Tibial nerve (tissue), 4 donors: ENCODE results near the gene FBXW11. TPM values are rescaled to one million over a fixed set of nuclear protein-coding genes. Genes with fewer than 3 reads are reported as not detected.
A peak's percentile ranks its signal among the peaks of the same experiment; 100 is the strongest.

Experiments used
- DNase-seq, 2 donors: peaks; one replicate each; pipeline ENCODE4 v3.0.0-alpha.2; 2019; ENCODE audit warnings: low spot score in 2 of 2
- H3K27ac ChIP-seq, 4 donors: fragments of 200-600 bp; sonication (generic) in 3 of 4; one replicate each; pipeline ENCODE4 v1.5.1; 2017 to 2019; ENCODE audit warnings: mild to moderate bottlenecking in 1 of 4
- H3K27me3 ChIP-seq, 2 donors: fragments of 200-600 bp; sonication (generic) in 1 of 2; one replicate each; pipeline versions ENCODE4 v1.5.1 to v1.6.0; 2017 to 2019
- H3K36me3 ChIP-seq, 3 donors: fragments of 200-600 bp; sonication (generic); one replicate each; pipeline ENCODE4 v1.5.1; 2018 to 2019
- H3K4me1 ChIP-seq, 4 donors: fragments of 200-600 bp; sonication (generic) in 3 of 4; one replicate each; pipeline ENCODE4 v1.5.1; 2017 to 2019
- H3K4me3 ChIP-seq, 4 donors: fragments of 200-600 bp; sonication (generic) in 3 of 4; one replicate each; pipeline ENCODE4 v1.5.1; 2017 to 2019; ENCODE audit warnings: mild to moderate bottlenecking in 1 of 4, moderate library complexity in 1 of 4
- H3K9me3 ChIP-seq, 4 donors: fragments of 200-600 bp; sonication (generic) in 3 of 4; one replicate each; pipeline ENCODE4 v1.5.1; 2017 to 2019
- EP300 ChIP-seq, 2 donors: sonication (generic); formaldehyde crosslinking; IDR thresholded peaks; one replicate each; pipeline ENCODE4 v1.6.1; 2017; ENCODE audit warnings: antibody characterized with exemption in 2 of 2, mild to moderate bottlenecking in 1 of 2
- POLR2A ChIP-seq, 2 donors: fragments of 450-650 bp; IDR thresholded peaks; one replicate each; pipeline ENCODE4 v1.6.1; 2017; ENCODE audit warnings: antibody characterized with exemption in 2 of 2, mild to moderate bottlenecking in 2 of 2, moderate library complexity in 2 of 2
- WGBS, 2 donors: methylation state at CpG; one replicate each; pipeline ENCODE4 v1.1.5; 2018; 5-methylcytosine and 5-hydroxymethylcytosine counted together
- total RNA-seq, 4 donors: library from RNA; depleted of rRNA; stranded (reverse); fragments of >200 nt; gene quantifications; one replicate each; pipeline ENCODE4 v1.1.0, GENCODE V29; 2016
- TF ChIP-seq, protein P1 (sequence below), 5 experiments: fragments of 200-600 bp in 3 of 5; fragments of 450-650 bp in 2 of 5; sonication (generic) in 3 of 5; IDR thresholded peaks; one replicate each; pipeline ENCODE4 v1.5.1; 2016 to 2019; ENCODE audit warnings: antibody characterized with exemption in 5 of 5, mild to moderate bottlenecking in 3 of 5, moderate library complexity in 2 of 5

FBXW11 gene
- total RNA-seq, 4 donors from 2014 or later: 49.2 to 96.4 (median 73.4) TPM

DNA sequence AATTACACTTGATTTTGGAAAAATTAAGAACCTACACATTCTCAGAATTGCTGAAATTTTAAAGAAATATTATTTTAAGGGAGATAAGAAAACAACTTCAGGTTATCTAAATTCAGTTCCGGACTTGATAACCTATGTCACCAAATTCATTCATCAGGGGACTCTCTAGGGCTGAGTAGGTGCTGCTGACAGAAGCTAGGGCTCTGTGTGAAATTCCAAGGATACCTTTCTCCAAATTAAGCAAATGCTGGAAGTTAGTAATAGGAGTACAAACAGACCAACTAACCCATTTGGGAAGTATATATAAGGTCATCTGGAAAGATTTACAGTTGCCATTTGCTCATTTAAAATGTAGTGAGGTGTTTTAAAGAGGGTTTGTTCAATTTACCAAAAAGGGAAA lies 136.5 kb downstream of the FBXW11 start:
- TF ChIP-seq, protein P1, sequence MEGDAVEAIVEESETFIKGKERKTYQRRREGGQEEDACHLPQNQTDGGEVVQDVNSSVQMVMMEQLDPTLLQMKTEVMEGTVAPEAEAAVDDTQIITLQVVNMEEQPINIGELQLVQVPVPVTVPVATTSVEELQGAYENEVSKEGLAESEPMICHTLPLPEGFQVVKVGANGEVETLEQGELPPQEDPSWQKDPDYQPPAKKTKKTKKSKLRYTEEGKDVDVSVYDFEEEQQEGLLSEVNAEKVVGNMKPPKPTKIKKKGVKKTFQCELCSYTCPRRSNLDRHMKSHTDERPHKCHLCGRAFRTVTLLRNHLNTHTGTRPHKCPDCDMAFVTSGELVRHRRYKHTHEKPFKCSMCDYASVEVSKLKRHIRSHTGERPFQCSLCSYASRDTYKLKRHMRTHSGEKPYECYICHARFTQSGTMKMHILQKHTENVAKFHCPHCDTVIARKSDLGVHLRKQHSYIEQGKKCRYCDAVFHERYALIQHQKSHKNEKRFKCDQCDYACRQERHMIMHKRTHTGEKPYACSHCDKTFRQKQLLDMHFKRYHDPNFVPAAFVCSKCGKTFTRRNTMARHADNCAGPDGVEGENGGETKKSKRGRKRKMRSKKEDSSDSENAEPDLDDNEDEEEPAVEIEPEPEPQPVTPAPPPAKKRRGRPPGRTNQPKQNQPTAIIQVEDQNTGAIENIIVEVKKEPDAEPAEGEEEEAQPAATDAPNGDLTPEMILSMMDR (IDR thresholded peaks at IDR 0.05): no peak
- TF ChIP-seq EP300 (IDR thresholded peaks at IDR 0.05) (no peak), POLR2A (IDR thresholded peaks at IDR 0.05) (no peak)
- Histone ChIP-seq H3K4me3 (no peak overlapping the region), H3K27ac (no peak overlapping the region), H3K9me3 (no peaks in the 10 kb centered on the region), H3K36me3 (peaks cover 0 to 56% (median under 1%) of the 10 kb centered on the region in 3 donors), H3K27me3 (no peaks in the 10 kb centered on the region), H3K4me1 (peaks cover 0 to 9% (median 0%) of the 10 kb centered on the region in 4 donors)
- 69 to 79% methylated on average over 1 of the region's 1 CpG for WGBS, 2 donors
- no peak for DNase-seq

DNA sequence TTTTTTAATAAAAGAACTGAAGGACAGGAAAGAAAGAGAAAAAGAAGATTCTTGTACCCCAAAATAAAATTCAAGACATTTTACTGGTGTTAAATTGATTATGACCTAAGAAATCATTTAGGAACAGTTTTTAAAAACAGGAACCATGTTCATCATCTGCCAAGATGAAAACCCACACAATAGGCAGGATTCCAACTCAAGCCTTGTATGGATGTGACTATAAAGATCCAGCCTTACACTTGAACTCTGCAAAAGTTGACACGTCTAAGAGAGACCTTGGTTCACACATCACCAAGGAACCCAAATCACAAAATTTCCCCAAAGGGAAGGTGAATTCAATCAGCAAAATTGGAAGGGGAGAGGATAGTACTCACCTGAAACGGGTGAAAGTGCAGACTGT lies 138.2 kb downstream of the FBXW11 start:
- 56 to 70% methylated on average over 2 of the region's 2 CpGs for WGBS, 2 donors
- H3K9me3 ChIP-seq: no peaks in the 10 kb centered on the region
- H3K27me3 ChIP-seq: no peaks in the 10 kb centered on the region
- peaks cover 0 to 50% (median 0%) of the 10 kb centered on the region in 3 donors for H3K36me3 ChIP-seq
- no peak overlapping the region for H3K27ac ChIP-seq
- no peak overlapping the region for H3K4me3 ChIP-seq
- no peak for TF ChIP-seq POLR2A (IDR thresholded peaks at IDR 0.05)
- DNase-seq: no peak
- peaks cover 0 to 26% (median 5%) of the 10 kb centered on the region in 4 donors for H3K4me1 ChIP-seq

DNA sequence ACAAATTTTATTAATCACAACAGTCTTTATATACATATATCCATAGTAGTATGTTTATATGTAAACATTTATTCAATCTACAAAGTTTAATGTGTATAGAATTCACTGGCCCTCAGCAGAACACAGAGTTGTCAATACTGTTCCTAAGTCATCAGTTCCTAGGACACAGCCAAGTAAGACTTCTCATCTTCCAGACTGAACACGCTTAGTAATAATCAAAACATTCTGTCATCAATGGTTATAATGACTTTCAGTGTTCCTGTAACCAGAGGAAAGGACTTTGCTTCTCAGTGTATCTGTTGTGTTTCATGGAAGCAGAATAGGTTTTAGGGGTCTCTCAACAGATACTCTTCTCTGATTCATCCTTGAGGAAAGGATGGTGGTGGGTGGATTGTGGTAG lies 138.7 kb downstream of the FBXW11 start:
- 33 to 48% methylated on average over 1 of the region's 1 CpG for WGBS, 2 donors
- DNase-seq: no peak
- Histone ChIP-seq H3K27ac (no peak overlapping the region), H3K36me3 (peaks cover 0 to 48% (median 0%) of the 10 kb centered on the region in 3 donors), H3K27me3 (no peaks in the 10 kb centered on the region), H3K4me3 (no peak overlapping the region), H3K4me1 (peaks cover 0 to 29% (median 5%) of the 10 kb centered on the region in 4 donors), H3K9me3 (no peaks in the 10 kb centered on the region)
- TF ChIP-seq EP300 (IDR thresholded peaks at IDR 0.05): no peak
- TF ChIP-seq POLR2A (IDR thresholded peaks at IDR 0.05): no peak
- TF ChIP-seq, protein P1 (IDR thresholded peaks at IDR 0.05): no peak

DNA sequence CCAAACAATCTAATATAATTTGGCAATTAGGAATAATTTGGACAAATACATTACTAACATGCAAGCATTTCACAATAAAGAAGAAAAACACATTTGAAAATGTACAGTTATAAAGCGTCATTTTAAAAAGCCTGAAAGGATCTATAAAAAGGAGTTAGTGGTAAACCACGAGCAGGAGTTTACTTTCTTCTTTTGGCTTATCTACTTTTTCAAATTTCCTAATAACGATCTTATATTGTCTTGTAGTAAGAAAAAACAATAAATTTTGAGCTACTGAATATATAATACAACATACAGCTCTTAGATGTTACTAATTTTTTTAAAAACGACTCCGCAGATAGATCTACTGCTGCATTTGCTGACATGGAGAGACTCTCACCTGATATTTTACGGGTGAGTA lies 141.0 kb downstream of the FBXW11 start:
- 87 to 88% methylated on average over 6 of the region's 6 CpGs for WGBS, 2 donors
- H3K36me3 ChIP-seq: peaks cover 0 to 36% (median 0%) of the 10 kb centered on the region in 3 donors
- H3K4me3 ChIP-seq: no peak overlapping the region
- H3K9me3 ChIP-seq: no peaks in the 10 kb centered on the region
- DNase-seq: no peak
- H3K27ac ChIP-seq: no peak overlapping the region
- peaks cover 0 to 44% (median 5%) of the 10 kb centered on the region in 4 donors for H3K4me1 ChIP-seq
- H3K27me3 ChIP-seq: no peaks in the 10 kb centered on the region
- TF ChIP-seq POLR2A (IDR thresholded peaks at IDR 0.05) (no peak), EP300 (IDR thresholded peaks at IDR 0.05) (no peak)
- TF ChIP-seq, protein P1 (IDR thresholded peaks at IDR 0.05): no peak

DNA sequence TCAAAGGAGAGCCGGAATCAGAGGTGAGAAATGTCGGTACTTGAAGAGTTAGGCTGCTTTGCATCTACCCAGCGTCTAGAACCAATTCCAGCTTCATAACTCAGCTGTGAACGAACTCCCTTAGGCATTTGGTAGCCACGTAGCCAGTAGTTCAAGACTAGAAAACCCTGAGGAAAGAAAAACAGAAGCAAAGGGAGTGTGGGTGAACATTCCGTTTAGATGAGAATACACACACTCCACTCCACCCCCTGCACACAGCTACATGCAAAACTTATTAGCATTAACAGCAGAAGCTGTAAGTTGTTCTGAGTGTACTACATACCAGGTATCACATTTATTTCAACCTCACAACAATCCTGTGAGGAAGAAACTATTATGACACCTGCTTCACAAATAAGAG lies 142.5 kb downstream of the FBXW11 start:
- no peaks in the 10 kb centered on the region for H3K27me3 ChIP-seq
- H3K36me3 ChIP-seq: peaks cover 0 to 31% (median 0%) of the 10 kb centered on the region in 3 donors
- peak overlapping the region in 2 of 4 donors; percentile 57 to 66 for H3K27ac ChIP-seq
- 38% methylated on average over 6 of the region's 6 CpGs for WGBS, 2 donors
- no peaks in the 10 kb centered on the region for H3K9me3 ChIP-seq
- TF ChIP-seq POLR2A (IDR thresholded peaks at IDR 0.05) (no peak), EP300 (IDR thresholded peaks at IDR 0.05) (no peak)
- TF ChIP-seq, protein P1 (IDR thresholded peaks at IDR 0.05): no peak
- DNase-seq: no peak
- no peak overlapping the region for H3K4me3 ChIP-seq
- peaks cover 0 to 44% (median 5%) of the 10 kb centered on the region in 4 donors for H3K4me1 ChIP-seq

DNA sequence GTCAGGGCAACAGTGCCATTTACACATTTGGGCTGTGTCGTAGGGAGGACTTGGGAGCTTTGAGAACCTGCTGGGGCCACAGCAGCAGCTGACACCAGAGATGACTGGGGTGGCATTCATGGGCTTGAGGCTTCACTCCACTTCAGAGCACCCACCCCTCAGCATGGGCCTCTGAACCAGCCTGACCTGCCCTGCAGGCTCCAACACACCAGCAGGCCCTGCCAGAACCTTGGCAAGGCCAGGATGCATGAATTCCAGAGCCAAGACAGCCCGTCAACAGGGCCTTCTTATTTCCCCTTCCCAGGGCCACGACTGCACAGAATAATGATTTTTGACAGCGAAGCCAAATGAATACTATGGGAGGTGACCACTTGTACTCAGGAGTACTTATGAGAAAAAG lies 143.8 kb downstream of the FBXW11 start:
- no peak for DNase-seq
- 74 to 78% methylated on average over 4 of the region's 4 CpGs for WGBS, 2 donors
- Histone ChIP-seq H3K27ac (peak overlapping the region in 1 of 4 donors; percentile 11), H3K4me1 (peaks cover 0 to 41% (median 5%) of the 10 kb centered on the region in 4 donors), H3K9me3 (no peaks in the 10 kb centered on the region), H3K4me3 (no peak overlapping the region), H3K36me3 (peaks cover 0 to 29% (median 0%) of the 10 kb centered on the region in 3 donors), H3K27me3 (no peaks in the 10 kb centered on the region)
- TF ChIP-seq POLR2A (IDR thresholded peaks at IDR 0.05) (no peak), EP300 (IDR thresholded peaks at IDR 0.05) (no peak)
- TF ChIP-seq, protein P1 (IDR thresholded peaks at IDR 0.05): no peak
